PC-9 (cell line): Measurements from ENCODE around the gene LRMDA. TPM values are rescaled to one million over a fixed set of nuclear protein-coding genes. Genes with fewer than 3 reads are reported as not detected.
A peak's percentile ranks its signal among the peaks of the same experiment; 100 is the strongest.

Source experiments
- BruUV-seq: library from RNA; stranded (reverse); fragments of 400-500 nt; replicated peaks from 2 replicates; lab custom pipeline; 2021; lab: Mats Ljungman, UMichigan
- CTCF ChIA-PET: fragments of 300-600 bp; sonication (Branson Sonifier 250); formaldehyde crosslinking; loops from one replicate; lab custom pipeline; 2022; ENCODE audit warnings: antibody characterized with exemption; lab: Charles Lee
- POLR2A ChIA-PET: fragments of 300-600 bp; sonication (Branson Sonifier 250); formaldehyde crosslinking; loops from one replicate; lab custom pipeline; 2022; ENCODE audit warnings: antibody characterized with exemption; ENCODE audit not compliant: unreplicated experiment; lab: Charles Lee
- DNase-seq, 2 experiments: peaks; one replicate each; pipeline versions ENCODE4 v3.0.0 to v3.0.0-alpha.2; 2015 to 2022; ENCODE audit warnings: mixed read lengths in 1 of 2
- H2AFZ ChIP-seq: fragments of 200-600 bp; sonication (generic); 2 replicates; pipeline ENCODE4 v1.8.1; 2017; ENCODE audit warnings: antibody characterized with exemption
- H3F3A ChIP-seq: fragments of 200-600 bp; sonication (generic); 2 replicates; pipeline ENCODE4 v1.8.1; 2017; ENCODE audit warnings: antibody characterized with exemption, mild to moderate bottlenecking, low read depth; ENCODE audit not compliant: insufficient read depth
- H3K27ac ChIP-seq: fragments of 200-600 bp; sonication (generic); 2 replicates; pipeline ENCODE4 v1.6.1; 2016; ENCODE audit warnings: mixed run types
- H3K27me3 ChIP-seq: fragments of 200-600 bp; sonication (generic); 2 replicates; pipeline ENCODE4 v1.6.1; 2016; ENCODE audit warnings: low read depth, mixed run types; ENCODE audit not compliant: insufficient read depth
- H3K36me3 ChIP-seq: fragments of 200-600 bp; sonication (generic); 2 replicates; pipeline ENCODE4 v1.6.1; 2016; ENCODE audit warnings: low read depth, mixed run types
- H3K4me1 ChIP-seq: fragments of 200-600 bp; sonication (generic); replicated peaks from 2 replicates; pipeline ENCODE4 v1.6.1; 2016; ENCODE audit warnings: mixed run types; ENCODE audit not compliant: insufficient read depth
- H3K4me2 ChIP-seq: fragments of 200-600 bp; sonication (generic); 2 replicates; pipeline ENCODE4 v1.6.1; 2017; ENCODE audit warnings: mixed run types
- H3K4me3 ChIP-seq: fragments of 200-600 bp; sonication (generic); 2 replicates; pipeline ENCODE4 v1.6.1; 2016; ENCODE audit warnings: mixed run types
- H3K79me2 ChIP-seq: fragments of 200-600 bp; sonication (generic); 2 replicates; pipeline ENCODE4 v1.6.1; 2017; ENCODE audit warnings: low read depth, mixed run types
- H3K9me2 ChIP-seq: fragments of 200-600 bp; sonication (generic); 2 replicates; pipeline ENCODE4 v1.8.1; 2017; ENCODE audit warnings: mild to moderate bottlenecking; ENCODE audit not compliant: insufficient read depth
- H3K9me3 ChIP-seq: fragments of 200-600 bp; sonication (generic); 2 replicates; pipeline ENCODE4 v1.8.1; 2016; ENCODE audit warnings: low read depth; ENCODE audit not compliant: insufficient read depth
- H4K20me1 ChIP-seq: fragments of 200-600 bp; sonication (generic); 2 replicates; pipeline ENCODE4 v1.8.1; 2017; ENCODE audit not compliant: insufficient read depth
- CTCF ChIP-seq: fragments of 200-600 bp; sonication (generic); conservative IDR thresholded peaks from 2 replicates; pipeline ENCODE4 v1.6.1; 2017; ENCODE audit warnings: mixed run types, antibody characterized with exemption, mild to moderate bottlenecking, moderate library complexity
- EZH2 ChIP-seq: fragments of 200-600 bp; sonication (generic); IDR thresholded peaks from 2 replicates; pipeline ENCODE4 v1.8.0; 2017; ENCODE audit warnings: antibody characterized with exemption, low read depth
- intact Hi-C: fragments of 100-400 bp; cut with micrococcal nuclease; formaldehyde crosslinking; loops from one replicate; pipeline ENCODE4 v1.10.0; 2022; ENCODE audit not compliant: unreplicated experiment
- total RNA-seq: library from RNA; stranded (reverse); gene quantifications from 2 replicates; pipeline ENCODE4 v1.2.3, GENCODE V29; 2021

Gene LRMDA
- total RNA-seq, 1 experiment from 2014 or later, result not detected

- Histone ChIP-seq H4K20me1 (no peaks in the 10 kb centered on the region), H3K36me3 (no peaks in the 10 kb centered on the region), H3K4me3 (no peak overlapping the region), H3K9me3 (no peaks in the 10 kb centered on the region; the same call in 1 of the 2 replicates), H3K79me2 (no peaks in the 10 kb centered on the region), H3K9me2 (no peaks in the 10 kb centered on the region), H3F3A (peaks cover 5% of the 10 kb centered on the region; the same call in 1 of the 2 replicates), H2AFZ (no peak overlapping the region), H3K4me2 (peak overlapping the region; percentile 37; the same call in 1 of the 2 replicates), H3K27me3 (no peaks in the 10 kb centered on the region), H3K27ac (no peak overlapping the region), H3K4me1 (peaks cover 16% of the 10 kb centered on the region)
- intact Hi-C loops, result no loop called here
- POLR2A ChIA-PET, result no interaction called here
- DNase-seq, result peak in 1 of 2 experiments; percentile 78
- TF ChIP-seq EZH2 (no peak), CTCF (no peak)
- CTCF ChIA-PET, result no interaction called here
- no TSS peak for BruUV-seq
Observed at GRCh38 chr10:75469006-75469616, 37.7 kb downstream of the LRMDA start.

GRCh38 chr10:75470901-75471300, 39.5 kb downstream of the LRMDA start:
- H3K79me2 ChIP-seq, result no peaks in the 10 kb centered on the region
- H3K9me2 ChIP-seq, result no peaks in the 10 kb centered on the region
- no TSS peak for BruUV-seq
- H3K4me2 ChIP-seq, result no peak overlapping the region
- no peak overlapping the region for H3K27ac ChIP-seq
- H3K27me3 ChIP-seq, result no peaks in the 10 kb centered on the region
- intact Hi-C loops, result no loop called here
- CTCF ChIA-PET, result no interaction called here
- POLR2A ChIA-PET, result no interaction called here
- TF ChIP-seq CTCF, result no peak
- no peak for TF ChIP-seq EZH2
- H4K20me1 ChIP-seq, result no peaks in the 10 kb centered on the region
- no peaks in the 10 kb centered on the region; the same call in 1 of the 2 replicates for H3K9me3 ChIP-seq
- H3F3A ChIP-seq, result peaks cover 5% of the 10 kb centered on the region; the same call in 1 of the 2 replicates
- no peak overlapping the region for H2AFZ ChIP-seq
- no peak overlapping the region for H3K4me3 ChIP-seq
- peaks cover 16% of the 10 kb centered on the region for H3K4me1 ChIP-seq
- H3K36me3 ChIP-seq, result no peaks in the 10 kb centered on the region
- DNase-seq, result no peak

GRCh38 chr10:75472685-75473084, 41.3 kb downstream of the LRMDA start:
- Histone ChIP-seq H3K9me3 (no peaks in the 10 kb centered on the region; the same call in 1 of the 2 replicates), H3K4me3 (no peak overlapping the region), H3K9me2 (no peaks in the 10 kb centered on the region), H3K4me1 (peaks cover 16% of the 10 kb centered on the region), H3K27me3 (no peaks in the 10 kb centered on the region), H3K36me3 (no peaks in the 10 kb centered on the region), H3K27ac (no peak overlapping the region), H2AFZ (no peak overlapping the region), H3K4me2 (no peak overlapping the region), H3K79me2 (no peaks in the 10 kb centered on the region), H4K20me1 (no peaks in the 10 kb centered on the region), H3F3A (peaks cover 5% of the 10 kb centered on the region; the same call in 1 of the 2 replicates)
- TF ChIP-seq EZH2, result no peak
- no peak for TF ChIP-seq CTCF
- ChIA-PET POLR2A (no interaction called here), CTCF (no interaction called here)
- DNase-seq, result no peak
- no TSS peak for BruUV-seq
- intact Hi-C loops, result no loop called here
